Neural crest cell (in vitro differentiated cells): ENCODE measurements around the gene NANOS1. TPM values are rescaled to one million over a fixed set of nuclear protein-coding genes. Genes with fewer than 3 reads are reported as not detected.

Experiments used
- DNase-seq: peaks from one replicate; pipeline ENCODE4 v3.0.0; 2021; ENCODE audit warnings: low read depth, mixed read lengths, low spot score
- H3K27ac Mint-ChIP-seq: one replicate; pipeline ENCODE4 v1.8.0; 2021; ENCODE audit warnings: mild to moderate bottlenecking, mixed read lengths; ENCODE audit not compliant: unreplicated experiment
- H3K27me3 Mint-ChIP-seq: 2 replicates; pipeline ENCODE4 v1.8.0; 2021; ENCODE audit warnings: low read depth, mild to moderate bottlenecking, mixed read lengths
- H3K36me3 Mint-ChIP-seq: 2 replicates; pipeline ENCODE4 v1.8.0; 2021; ENCODE audit warnings: low read depth, mild to moderate bottlenecking, mixed read lengths
- H3K4me1 Mint-ChIP-seq: 2 replicates; pipeline ENCODE4 v1.8.0; 2021; ENCODE audit warnings: mixed read lengths
- H3K4me3 Mint-ChIP-seq: one replicate; pipeline ENCODE4 v1.8.0; 2021; ENCODE audit warnings: mild to moderate bottlenecking, mixed read lengths
- H3K9me3 Mint-ChIP-seq: 2 replicates; pipeline ENCODE4 v1.8.0; 2021; ENCODE audit warnings: mixed read lengths
- long read RNA-seq: library from polyadenylated mRNA; unstranded; transcript quantifications from one replicate; pipeline ENCODE4 v2.0.0, GENCODE V29; 2020
- total RNA-seq: library from RNA; stranded (reverse); gene quantifications from 2 replicates; pipeline ENCODE4 v1.2.1, GENCODE V29; 2021
- TF ChIP-seq, protein P1 (sequence below): fragments of 200-600 bp; sonication (generic); conservative IDR thresholded peaks from 2 replicates; pipeline ENCODE4 v1.5.0; 2021; ENCODE audit warnings: antibody characterized with exemption, mild to moderate bottlenecking

NANOS1 gene, protein sequence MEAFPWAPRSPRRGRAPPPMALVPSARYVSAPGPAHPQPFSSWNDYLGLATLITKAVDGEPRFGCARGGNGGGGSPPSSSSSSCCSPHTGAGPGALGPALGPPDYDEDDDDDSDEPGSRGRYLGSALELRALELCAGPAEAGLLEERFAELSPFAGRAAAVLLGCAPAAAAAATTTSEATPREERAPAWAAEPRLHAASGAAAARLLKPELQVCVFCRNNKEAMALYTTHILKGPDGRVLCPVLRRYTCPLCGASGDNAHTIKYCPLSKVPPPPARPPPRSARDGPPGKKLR
- 2.8 and 3.0 TPM in 2 replicates for total RNA-seq
- long read RNA-seq, full-length matches to known transcripts: 1 of 1 reads
- long read RNA-seq, partial matches to known transcripts: 0 of 1 reads
- long read RNA-seq, other reads (novel, unspliced or antisense): 0 of 1 reads

DNA sequence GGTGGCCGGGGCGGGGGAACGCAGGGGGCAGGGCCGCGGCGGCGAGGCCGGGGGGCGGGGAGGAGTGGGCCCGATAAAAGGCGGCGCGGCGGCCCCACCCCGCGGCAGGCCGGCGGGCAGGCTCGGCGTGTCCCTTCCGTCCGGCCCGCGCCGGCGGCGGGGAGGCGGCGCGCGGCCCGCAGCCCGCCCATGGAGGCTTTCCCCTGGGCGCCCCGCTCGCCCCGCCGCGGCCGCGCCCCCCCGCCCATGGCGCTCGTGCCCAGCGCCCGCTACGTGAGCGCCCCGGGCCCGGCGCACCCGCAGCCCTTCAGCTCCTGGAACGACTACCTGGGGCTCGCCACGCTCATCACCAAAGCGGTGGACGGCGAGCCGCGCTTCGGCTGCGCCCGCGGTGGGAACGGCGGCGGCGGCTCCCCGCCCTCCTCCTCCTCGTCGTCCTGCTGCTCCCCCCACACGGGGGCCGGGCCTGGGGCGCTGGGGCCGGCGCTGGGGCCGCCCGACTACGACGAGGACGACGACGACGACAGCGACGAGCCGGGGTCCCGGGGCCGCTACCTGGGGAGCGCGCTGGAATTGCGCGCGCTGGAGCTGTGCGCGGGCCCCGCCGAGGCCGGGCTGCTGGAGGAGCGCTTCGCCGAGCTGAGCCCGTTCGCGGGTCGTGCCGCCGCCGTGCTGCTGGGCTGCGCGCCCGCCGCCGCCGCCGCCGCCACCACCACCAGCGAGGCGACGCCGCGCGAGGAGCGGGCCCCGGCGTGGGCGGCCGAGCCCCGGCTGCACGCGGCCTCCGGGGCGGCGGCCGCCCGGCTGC lies at the start of gene NANOS1:
NANOS1 (plus strand) TSS at position 102 of the 808 bp plus-strand sequence; CDS start at position 190, 88 bp downstream.
- TF ChIP-seq, protein P1, sequence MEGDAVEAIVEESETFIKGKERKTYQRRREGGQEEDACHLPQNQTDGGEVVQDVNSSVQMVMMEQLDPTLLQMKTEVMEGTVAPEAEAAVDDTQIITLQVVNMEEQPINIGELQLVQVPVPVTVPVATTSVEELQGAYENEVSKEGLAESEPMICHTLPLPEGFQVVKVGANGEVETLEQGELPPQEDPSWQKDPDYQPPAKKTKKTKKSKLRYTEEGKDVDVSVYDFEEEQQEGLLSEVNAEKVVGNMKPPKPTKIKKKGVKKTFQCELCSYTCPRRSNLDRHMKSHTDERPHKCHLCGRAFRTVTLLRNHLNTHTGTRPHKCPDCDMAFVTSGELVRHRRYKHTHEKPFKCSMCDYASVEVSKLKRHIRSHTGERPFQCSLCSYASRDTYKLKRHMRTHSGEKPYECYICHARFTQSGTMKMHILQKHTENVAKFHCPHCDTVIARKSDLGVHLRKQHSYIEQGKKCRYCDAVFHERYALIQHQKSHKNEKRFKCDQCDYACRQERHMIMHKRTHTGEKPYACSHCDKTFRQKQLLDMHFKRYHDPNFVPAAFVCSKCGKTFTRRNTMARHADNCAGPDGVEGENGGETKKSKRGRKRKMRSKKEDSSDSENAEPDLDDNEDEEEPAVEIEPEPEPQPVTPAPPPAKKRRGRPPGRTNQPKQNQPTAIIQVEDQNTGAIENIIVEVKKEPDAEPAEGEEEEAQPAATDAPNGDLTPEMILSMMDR: no peak
- Mint-ChIP-seq H3K9me3 (no peaks in the 10 kb centered on the region), H3K4me3 (peak within 1 kb of the TSS; percentile 86), H3K4me1 (peaks cover 20% of the 10 kb centered on the region), H3K36me3 (peaks cover 3% of the 10 kb centered on the region), H3K27me3 (peaks cover 4% of the 10 kb centered on the region), H3K27ac (no peak within 1 kb of the TSS)
- DNase-seq: peak; percentile 37

DNA sequence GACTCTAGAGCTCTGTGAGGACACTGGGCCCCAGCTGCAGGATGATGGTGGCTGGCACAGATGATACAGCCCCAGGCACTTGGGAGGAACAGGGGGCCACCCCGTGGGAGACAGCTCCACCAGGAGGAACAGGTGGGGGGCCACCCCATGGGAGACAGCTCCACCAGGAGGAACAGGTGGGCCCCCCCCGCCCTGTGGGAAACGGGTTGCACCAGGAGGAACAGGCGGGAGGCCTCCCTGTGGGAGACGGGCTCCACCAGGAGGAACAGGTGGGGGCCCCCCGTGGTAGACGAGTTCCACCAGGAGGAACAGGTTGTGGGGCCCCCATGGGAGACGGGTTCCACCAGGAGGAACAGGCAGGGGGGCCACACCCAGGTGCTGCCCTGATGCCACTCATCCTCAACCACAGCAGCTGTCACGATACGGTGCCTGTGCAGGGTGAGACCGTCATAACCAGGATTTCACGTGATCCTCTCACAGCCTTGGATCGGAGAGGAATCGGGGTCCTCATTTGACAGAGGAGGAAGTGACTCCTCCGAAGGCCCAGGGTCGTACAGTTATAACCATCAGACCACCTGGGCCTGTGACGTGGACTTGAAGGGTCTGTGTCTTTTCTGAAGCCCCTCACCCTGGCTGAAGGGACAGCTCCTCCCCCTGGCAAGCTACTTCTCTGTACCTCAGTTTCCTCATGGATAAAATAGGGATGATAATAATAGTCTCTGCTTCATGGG lies 49.2 kb upstream of the NANOS1 start:
- DNase-seq: no peak
- H3K9me3 Mint-ChIP-seq: peaks cover 7% of the 10 kb centered on the region
- peaks cover 3% of the 10 kb centered on the region for H3K36me3 Mint-ChIP-seq
- H3K27ac Mint-ChIP-seq: no peak overlapping the region
- H3K27me3 Mint-ChIP-seq: no peaks in the 10 kb centered on the region
- H3K4me3 Mint-ChIP-seq: no peak overlapping the region
- peaks cover 15% of the 10 kb centered on the region for H3K4me1 Mint-ChIP-seq
- TF ChIP-seq, protein P1: no peak

DNA sequence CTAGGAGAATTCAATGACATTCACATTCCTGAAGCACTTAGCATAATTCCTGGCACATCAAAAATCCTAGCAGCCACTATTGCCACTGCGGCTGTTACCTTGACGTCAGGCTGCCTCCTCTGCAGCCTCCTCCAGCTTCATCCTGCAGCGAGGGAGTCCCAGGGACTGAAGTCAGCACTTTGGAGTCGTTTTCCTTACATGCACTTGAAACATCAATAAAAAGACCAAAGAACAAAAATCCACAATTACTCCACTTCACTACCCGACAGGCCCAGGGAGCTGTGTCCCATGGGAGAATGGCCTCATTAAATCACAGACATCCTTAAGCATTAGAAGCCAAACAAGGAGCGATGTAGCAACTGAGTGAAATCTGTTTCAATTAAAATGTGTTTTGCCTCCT lies 48.6 kb upstream of the NANOS1 start:
- DNase-seq: no peak
- peaks cover 8% of the 10 kb centered on the region for H3K9me3 Mint-ChIP-seq
- H3K36me3 Mint-ChIP-seq: peaks cover 5% of the 10 kb centered on the region
- TF ChIP-seq, protein P1: no peak
- H3K27ac Mint-ChIP-seq: no peak overlapping the region
- H3K4me1 Mint-ChIP-seq: peaks cover 15% of the 10 kb centered on the region
- H3K27me3 Mint-ChIP-seq: no peaks in the 10 kb centered on the region
- no peak overlapping the region for H3K4me3 Mint-ChIP-seq

DNA sequence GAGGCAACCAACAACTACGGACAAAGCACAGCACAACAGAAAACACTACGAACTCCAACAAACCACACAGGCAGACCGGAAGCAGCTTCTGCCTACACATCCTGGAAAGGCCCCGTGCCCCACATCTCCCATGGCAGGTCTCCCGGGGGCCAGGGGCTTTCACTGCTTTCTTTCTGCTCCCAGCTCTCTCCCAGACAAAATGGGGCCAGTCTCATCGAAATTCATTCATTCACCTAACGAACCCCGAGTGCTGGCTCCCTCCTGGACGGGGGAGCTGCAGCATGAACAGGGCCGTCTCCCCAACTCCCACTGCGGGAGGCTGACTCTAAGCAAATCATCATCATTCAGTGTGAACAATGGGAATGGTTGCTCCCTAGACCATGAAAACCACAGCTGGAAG lies 47.6 kb upstream of the NANOS1 start:
- H3K27me3 Mint-ChIP-seq: no peaks in the 10 kb centered on the region
- peaks cover 15% of the 10 kb centered on the region for H3K4me1 Mint-ChIP-seq
- TF ChIP-seq, protein P1: no peak
- H3K27ac Mint-ChIP-seq: no peak overlapping the region
- DNase-seq: no peak
- H3K36me3 Mint-ChIP-seq: peaks cover 5% of the 10 kb centered on the region
- H3K4me3 Mint-ChIP-seq: no peak overlapping the region
- peaks cover 8% of the 10 kb centered on the region for H3K9me3 Mint-ChIP-seq

DNA sequence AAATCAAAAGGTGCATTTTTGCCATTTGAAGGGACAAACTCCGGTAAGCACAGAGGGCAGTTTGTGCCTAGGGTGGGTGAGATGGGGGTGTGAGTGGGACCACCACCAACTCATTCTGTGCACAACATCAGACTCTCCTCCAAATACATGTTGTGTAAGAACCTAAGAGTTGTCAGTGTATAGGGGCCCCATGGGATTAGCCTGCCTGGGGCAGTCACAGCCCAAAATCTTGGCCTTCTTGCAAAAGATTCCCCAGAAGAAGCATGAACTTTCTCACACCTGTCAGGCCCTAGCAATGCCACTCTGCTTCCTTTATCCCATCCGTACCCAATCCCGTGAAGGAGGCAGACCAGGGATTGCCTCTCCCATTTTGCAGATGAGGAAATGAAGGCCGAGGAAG lies 47.1 kb upstream of the NANOS1 start:
- TF ChIP-seq, protein P1: no peak
- no peak for DNase-seq
- H3K27ac Mint-ChIP-seq: no peak overlapping the region

More for the DNA sequence above, 47.1 kb upstream of the NANOS1 start:
- Mint-ChIP-seq H3K4me3 (no peak overlapping the region), H3K36me3 (peaks cover 5% of the 10 kb centered on the region), H3K9me3 (peaks cover 8% of the 10 kb centered on the region), H3K4me1 (peaks cover 15% of the 10 kb centered on the region), H3K27me3 (no peaks in the 10 kb centered on the region)
